Smooth muscle cell (in vitro differentiated cells): ENCODE measurements around the gene XYLT1. TPM values are rescaled to one million over a fixed set of nuclear protein-coding genes. Genes with fewer than 3 reads are reported as not detected.

ENCODE experiments used
- DNase-seq: peaks from one replicate; lab custom pipeline; 2025; ENCODE audit not compliant: unreplicated experiment; lab: John Stamatoyannopoulos, UW
- H2AFZ ChIP-seq: fragments of 200-600 bp; sonication (generic); 2 replicates; pipeline ENCODE4 v1.6.0; 2016; ENCODE audit warnings: antibody characterized with exemption, low read depth, mild to moderate bottlenecking
- H3F3A ChIP-seq: fragments of 200-600 bp; sonication (generic); 2 replicates; pipeline ENCODE4 v1.6.0; 2017; ENCODE audit warnings: antibody characterized with exemption, low read depth
- H3K27ac ChIP-seq: fragments of 200-600 bp; sonication (generic); 2 replicates; pipeline ENCODE4 v1.5.1; 2016; ENCODE audit warnings: low read depth, mild to moderate bottlenecking
- H3K27me3 ChIP-seq: fragments of 200-600 bp; sonication (generic); 2 replicates; pipeline ENCODE4 v1.6.1; 2016; ENCODE audit warnings: low read depth, mild to moderate bottlenecking
- H3K36me3 ChIP-seq: fragments of 200-600 bp; sonication (generic); 2 replicates; pipeline ENCODE4 v1.5.1; 2016; ENCODE audit warnings: low read depth
- H3K4me1 ChIP-seq: fragments of 200-600 bp; sonication (generic); 2 replicates; pipeline ENCODE4 v1.5.1; 2016; ENCODE audit warnings: low read depth
- H3K4me2 ChIP-seq: fragments of 200-600 bp; sonication (generic); 2 replicates; pipeline ENCODE4 v1.6.0; 2016; ENCODE audit warnings: mild to moderate bottlenecking
- H3K4me3 ChIP-seq: fragments of 200-600 bp; sonication (generic); 2 replicates; pipeline ENCODE4 v1.5.1; 2016; ENCODE audit warnings: mild to moderate bottlenecking
- H3K79me2 ChIP-seq: fragments of 200-600 bp; sonication (generic); 2 replicates; pipeline ENCODE4 v1.6.0; 2016; ENCODE audit warnings: low read depth, mild to moderate bottlenecking
- H3K9ac ChIP-seq: fragments of 200-600 bp; sonication (generic); 2 replicates; pipeline ENCODE4 v1.6.0; 2016; ENCODE audit warnings: low read depth
- H3K9me3 ChIP-seq: fragments of 200-600 bp; sonication (generic); replicated peaks from 2 replicates; pipeline ENCODE4 v1.5.1; 2016; ENCODE audit warnings: low read depth
- H4K20me1 ChIP-seq: fragments of 200-600 bp; sonication (generic); 2 replicates; pipeline ENCODE4 v1.6.0; 2016; ENCODE audit warnings: low read depth
- CTCF ChIP-seq: fragments of 200-600 bp; sonication (generic); IDR thresholded peaks from 2 replicates; pipeline ENCODE4 v1.5.1; 2017; ENCODE audit warnings: borderline replicate concordance, mild to moderate bottlenecking, antibody characterized with exemption; ENCODE audit not compliant: insufficient read depth, poor library complexity, severe bottlenecking
- WGBS: methylation state at CpG from one replicate; pipeline ENCODE4 v1.1.7; 2016; ENCODE audit warnings: low lambda C conversion rate; 5-methylcytosine and 5-hydroxymethylcytosine counted together
- polyA plus RNA-seq: library from polyadenylated mRNA; unstranded; fragments of >200 nt; fragmentation: Nextera tagmentation; extraction: Ambion mirVana; gene quantifications from 2 replicates; pipeline ENCODE4 v1.2.1, GENCODE V29; 2016
- total RNA-seq: library from RNA; depleted of rRNA; stranded (reverse); fragments of >200 nt; gene quantifications from 2 replicates; pipeline ENCODE4 v1.2.3, GENCODE V29; 2014

Gene XYLT1
- total and polyA plus RNA-seq, 2 experiments from 2014 or later: 9.5 to 19.9 TPM

GRCh38 chr16:17367036-17367435, 103.7 kb downstream of the XYLT1 start:
- Histone ChIP-seq H3K36me3 (no peaks in the 10 kb centered on the region), H3K79me2 (no peaks in the 10 kb centered on the region)
- WGBS: 63% methylated on average over 9 of the region's 9 CpGs

GRCh38 chr16:17366299-17366961, 104.3 kb downstream of the XYLT1 start:
- H3F3A ChIP-seq: peaks cover 10% of the 10 kb centered on the region
- H3K4me2 ChIP-seq: no peak overlapping the region
- no peaks in the 10 kb centered on the region for H3K9me3 ChIP-seq
- peaks cover 7% of the 10 kb centered on the region for H3K4me1 ChIP-seq
- H2AFZ ChIP-seq: no peak overlapping the region
- peaks cover 84% of the 10 kb centered on the region for H4K20me1 ChIP-seq
- H3K79me2 ChIP-seq: no peaks in the 10 kb centered on the region
- no peaks in the 10 kb centered on the region for H3K36me3 ChIP-seq
- TF ChIP-seq CTCF: no peak
- H3K4me3 ChIP-seq: no peak overlapping the region
- H3K9ac ChIP-seq: no peak overlapping the region
- WGBS: 85% methylated on average over 8 of the region's 8 CpGs
- H3K27ac ChIP-seq: no peak overlapping the region
- DNase-seq: no peak
- no peaks in the 10 kb centered on the region for H3K27me3 ChIP-seq

More at GRCh38 chr16:17367036-17367435, 103.7 kb downstream of the XYLT1 start:
- no peak overlapping the region for H3K9ac ChIP-seq
- no peak for DNase-seq
- peaks cover 10% of the 10 kb centered on the region for H3F3A ChIP-seq
- no peak overlapping the region for H3K27ac ChIP-seq
- TF ChIP-seq CTCF: no peak
- H3K27me3 ChIP-seq: no peaks in the 10 kb centered on the region
- no peak overlapping the region for H2AFZ ChIP-seq
- H4K20me1 ChIP-seq: peaks cover 87% of the 10 kb centered on the region
- H3K4me2 ChIP-seq: no peak overlapping the region
- no peaks in the 10 kb centered on the region for H3K9me3 ChIP-seq
- H3K4me1 ChIP-seq: peaks cover 7% of the 10 kb centered on the region
- no peak overlapping the region for H3K4me3 ChIP-seq

DNA sequence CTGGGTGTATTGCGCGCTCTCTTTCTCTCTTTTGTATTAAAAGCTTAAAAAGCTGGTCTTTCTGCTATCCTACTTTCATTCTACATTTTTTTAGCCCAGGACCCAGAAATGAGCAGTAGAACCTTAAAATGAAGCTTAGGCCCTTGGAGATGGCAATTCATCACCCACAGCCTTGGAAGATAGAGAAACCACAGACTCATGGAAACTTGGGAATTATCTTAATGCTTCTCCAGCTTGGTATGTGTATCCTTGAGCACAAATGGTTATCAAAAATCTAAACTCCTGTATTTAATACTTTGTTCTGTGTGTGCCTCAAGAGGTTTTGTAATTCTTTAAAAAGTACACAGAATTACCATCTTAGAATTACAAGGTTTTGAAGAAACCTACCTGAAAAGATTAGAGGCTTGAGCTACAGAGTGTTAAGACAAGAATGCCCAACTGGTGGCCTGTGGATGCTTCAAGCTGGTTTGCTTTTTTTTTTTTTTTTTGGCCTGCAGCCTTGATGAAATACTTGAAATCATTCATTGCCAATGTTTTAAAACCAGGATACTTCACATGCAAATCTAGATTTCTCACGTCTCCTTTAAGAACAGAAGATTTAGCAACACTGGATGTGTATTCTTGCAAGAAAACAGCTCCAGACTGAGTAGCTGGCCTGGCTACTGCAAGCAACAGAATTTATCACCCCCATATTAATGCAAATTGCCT, 105.0 kb downstream of the XYLT1 start:
- no peaks in the 10 kb centered on the region for H3K9me3 ChIP-seq
- no peak for DNase-seq
- TF ChIP-seq CTCF: no peak
- H2AFZ ChIP-seq: no peak overlapping the region
- H3K4me1 ChIP-seq: peaks cover 7% of the 10 kb centered on the region
- H3K9ac ChIP-seq: no peak overlapping the region
- peak overlapping the region; percentile 7 for H3K27ac ChIP-seq
- peaks cover 10% of the 10 kb centered on the region for H3F3A ChIP-seq
- peak overlapping the region; percentile 1 for H3K4me2 ChIP-seq
- H3K4me3 ChIP-seq: no peak overlapping the region
- 69% methylated on average over 3 of the region's 3 CpGs for WGBS
- H4K20me1 ChIP-seq: peaks cover 84% of the 10 kb centered on the region
- no peaks in the 10 kb centered on the region for H3K36me3 ChIP-seq
- no peaks in the 10 kb centered on the region for H3K27me3 ChIP-seq
- H3K79me2 ChIP-seq: no peaks in the 10 kb centered on the region

- H3K36me3 ChIP-seq: no peaks in the 10 kb centered on the region
- H3K79me2 ChIP-seq: no peaks in the 10 kb centered on the region
- peak overlapping the region; percentile 1 for H3K4me2 ChIP-seq
- 93% methylated on average over 4 of the region's 4 CpGs for WGBS
- TF ChIP-seq CTCF: no peak
- H3K27ac ChIP-seq: peak overlapping the region; percentile 7
- H3K27me3 ChIP-seq: no peaks in the 10 kb centered on the region
- peaks cover 10% of the 10 kb centered on the region for H3K4me1 ChIP-seq
- peaks cover 10% of the 10 kb centered on the region for H3F3A ChIP-seq
- DNase-seq: no peak
- H3K9ac ChIP-seq: no peak overlapping the region
- H3K4me3 ChIP-seq: no peak overlapping the region
- no peaks in the 10 kb centered on the region for H3K9me3 ChIP-seq
- H2AFZ ChIP-seq: no peak overlapping the region
- peaks cover 84% of the 10 kb centered on the region for H4K20me1 ChIP-seq
Observed at GRCh38 chr16:17365211-17365541, 105.6 kb downstream of the XYLT1 start.
